GM19438 (cell line): ENCODE results near the gene GADL1.

Experiments used
- ATAC-seq: cut with Tn5 transposase; IDR thresholded peaks from one replicate; pipeline ENCODE4 v1.9.1; 2021; ENCODE audit warnings: low read depth; ENCODE audit not compliant: unreplicated experiment

The GADL1 gene

DNA sequence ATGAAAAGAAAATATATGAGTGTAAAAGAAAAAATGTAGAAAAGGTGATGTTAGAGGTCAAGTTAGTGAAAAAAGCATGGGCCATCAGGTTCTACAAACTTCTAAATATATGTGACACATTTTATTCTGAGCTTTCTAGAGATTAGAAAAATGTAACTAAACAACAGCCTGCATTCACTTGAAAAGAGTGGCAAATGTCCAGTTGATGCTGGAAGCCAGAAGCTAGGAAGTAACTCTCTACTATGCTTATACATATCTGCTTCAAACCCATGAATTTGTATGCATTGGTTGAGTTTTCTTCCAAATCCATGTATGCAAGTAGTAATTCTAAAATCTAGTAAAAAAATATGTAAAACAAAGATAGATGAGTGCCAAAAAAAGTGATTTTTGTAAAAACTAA is 164.5 kb downstream of the GADL1 start:
- ATAC-seq: no peak

DNA sequence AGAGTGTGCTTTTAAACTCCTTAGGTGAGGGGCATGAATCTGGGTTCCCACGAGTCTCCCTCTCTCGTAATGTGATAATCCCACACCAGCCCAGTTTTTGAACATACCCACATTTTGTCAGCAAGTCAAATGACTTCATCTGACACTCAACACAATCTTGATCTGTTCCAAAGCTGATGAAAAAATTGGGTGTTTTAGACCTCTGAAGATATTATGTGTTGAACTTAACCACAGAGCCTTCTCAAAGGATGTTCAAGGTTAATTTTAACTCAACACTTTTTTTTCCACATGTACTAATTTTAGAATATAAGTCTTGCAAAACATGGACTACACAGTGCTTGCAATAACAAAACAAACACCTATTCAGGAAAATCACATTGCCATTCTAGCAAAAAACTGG is 164.9 kb downstream of the GADL1 start:
- ATAC-seq: no peak

DNA sequence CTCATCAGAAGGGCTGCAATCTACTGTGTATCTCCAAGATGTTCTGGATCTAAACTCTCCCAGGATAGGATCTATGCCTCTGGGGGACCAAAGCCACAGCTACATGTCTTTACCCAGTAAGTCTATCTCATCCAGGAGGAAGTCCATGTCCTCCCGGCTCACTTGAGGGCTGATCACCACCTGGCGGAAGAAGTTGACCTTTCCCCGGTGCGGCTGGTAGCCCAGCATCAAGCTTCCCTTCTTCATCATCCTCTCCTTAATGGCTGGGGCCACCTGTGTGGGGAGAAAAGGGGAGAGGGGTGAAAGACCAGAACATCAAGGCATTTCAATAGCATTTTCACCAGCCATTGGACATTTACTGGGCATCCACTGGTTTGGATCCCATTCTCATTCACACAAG is 166.3 kb downstream of the GADL1 start:
- ATAC-seq: no peak

DNA sequence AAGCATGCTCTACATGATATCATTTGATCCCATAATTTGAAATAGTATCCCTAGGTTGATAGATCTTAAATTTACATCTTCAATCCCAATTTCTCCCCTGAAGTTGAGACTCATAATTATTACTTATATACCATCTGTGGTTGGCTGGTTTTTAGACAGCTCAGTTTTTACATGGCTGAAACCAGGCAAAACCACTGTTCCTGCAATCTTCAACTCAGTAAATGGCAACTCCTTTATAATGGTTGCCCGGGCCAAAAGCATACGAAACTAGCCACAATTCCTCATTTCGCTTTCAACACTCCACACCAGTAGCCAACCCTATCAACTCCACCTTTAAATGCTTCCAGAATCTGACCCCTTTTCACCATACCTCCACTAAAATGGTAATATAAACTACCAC is 169.6 kb downstream of the GADL1 start:
- no peak for ATAC-seq

DNA sequence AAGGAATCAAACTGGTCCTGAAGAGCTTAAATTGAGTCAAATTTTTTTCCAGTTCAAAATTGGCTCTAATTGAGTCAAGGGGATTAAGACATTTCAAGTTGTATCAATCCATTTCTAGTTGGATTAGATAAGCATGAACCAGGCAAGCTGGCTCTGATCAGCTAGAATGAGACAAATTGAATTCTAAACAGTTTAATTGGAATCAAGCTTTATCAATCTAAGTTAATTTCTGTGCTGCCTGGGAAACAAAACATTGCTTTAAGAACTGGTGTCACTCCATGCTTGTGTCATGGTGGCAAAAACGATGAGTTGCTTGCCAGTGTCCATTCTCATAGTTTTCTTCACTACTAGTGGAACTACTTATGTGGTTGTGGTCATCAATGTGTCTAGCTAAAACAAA is 171.2 kb downstream of the GADL1 start:
- no peak for ATAC-seq

DNA sequence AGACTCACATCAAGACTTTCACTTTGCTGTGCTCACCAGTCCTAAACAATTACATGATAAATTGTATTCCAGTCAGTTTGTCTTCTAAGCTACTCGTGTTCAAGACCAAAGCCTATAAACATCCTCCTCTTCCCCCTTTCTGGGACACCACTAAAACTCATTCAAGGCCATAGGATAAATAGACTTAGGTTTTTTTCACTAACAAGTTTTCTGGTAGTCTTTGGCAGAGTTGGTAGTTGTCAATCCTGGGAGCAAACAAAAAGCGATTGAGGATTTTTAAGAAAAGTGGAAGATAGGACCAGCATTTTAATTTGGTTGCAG is 173.2 kb downstream of the GADL1 start:
- ATAC-seq: no peak

DNA sequence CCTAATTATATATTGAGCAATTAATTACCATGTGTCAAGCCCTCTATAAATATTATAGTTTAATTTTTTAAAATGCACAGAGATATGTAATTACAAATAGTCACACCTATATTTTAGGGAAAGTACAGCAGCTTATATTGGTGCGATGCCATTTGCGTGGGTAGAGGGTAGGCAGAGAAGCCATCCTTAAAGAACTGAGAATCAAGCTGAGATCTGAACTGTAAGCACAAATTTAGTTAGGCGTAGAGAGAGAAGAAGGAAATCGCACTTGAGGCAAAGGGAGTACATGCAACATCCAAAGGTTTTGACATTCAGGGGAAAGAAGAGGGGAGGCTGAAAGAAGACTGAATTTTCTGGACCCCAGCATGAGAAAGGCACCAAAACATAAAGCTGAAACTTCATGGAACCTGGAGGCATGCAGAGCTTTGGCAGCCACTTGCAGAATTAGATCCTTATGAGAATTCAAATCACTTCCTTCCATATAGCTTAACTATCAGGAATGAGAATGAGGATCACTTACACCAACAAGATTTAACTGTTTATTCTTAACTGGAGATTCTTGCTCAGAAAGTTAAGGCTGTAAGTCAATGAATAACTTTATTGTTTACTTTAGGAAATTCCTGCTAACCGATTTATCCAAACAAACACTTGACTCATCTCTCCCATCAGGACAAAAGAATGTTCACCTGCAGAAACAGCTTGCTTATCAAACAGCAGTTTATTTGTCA is 173.7 kb downstream of the GADL1 start:
- ATAC-seq: no peak

DNA sequence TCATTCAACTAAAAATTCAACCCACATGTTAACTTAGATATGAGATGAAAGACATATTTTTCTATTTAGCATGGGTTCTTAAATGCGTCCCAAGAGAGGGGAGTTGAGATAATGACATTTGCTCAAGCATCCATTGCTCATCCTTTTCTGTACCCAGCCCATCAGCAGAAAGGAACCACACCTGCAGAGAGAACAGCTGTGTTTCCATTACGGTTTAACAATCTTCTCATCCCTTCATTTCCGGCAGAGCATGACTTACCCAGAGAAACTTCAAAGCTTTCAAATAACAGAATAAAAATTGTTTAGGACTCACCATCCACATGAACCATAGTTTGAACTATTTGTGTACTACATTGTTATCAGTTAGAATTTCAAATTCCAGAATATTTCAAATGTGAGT is 174.9 kb downstream of the GADL1 start:
- no peak for ATAC-seq

DNA sequence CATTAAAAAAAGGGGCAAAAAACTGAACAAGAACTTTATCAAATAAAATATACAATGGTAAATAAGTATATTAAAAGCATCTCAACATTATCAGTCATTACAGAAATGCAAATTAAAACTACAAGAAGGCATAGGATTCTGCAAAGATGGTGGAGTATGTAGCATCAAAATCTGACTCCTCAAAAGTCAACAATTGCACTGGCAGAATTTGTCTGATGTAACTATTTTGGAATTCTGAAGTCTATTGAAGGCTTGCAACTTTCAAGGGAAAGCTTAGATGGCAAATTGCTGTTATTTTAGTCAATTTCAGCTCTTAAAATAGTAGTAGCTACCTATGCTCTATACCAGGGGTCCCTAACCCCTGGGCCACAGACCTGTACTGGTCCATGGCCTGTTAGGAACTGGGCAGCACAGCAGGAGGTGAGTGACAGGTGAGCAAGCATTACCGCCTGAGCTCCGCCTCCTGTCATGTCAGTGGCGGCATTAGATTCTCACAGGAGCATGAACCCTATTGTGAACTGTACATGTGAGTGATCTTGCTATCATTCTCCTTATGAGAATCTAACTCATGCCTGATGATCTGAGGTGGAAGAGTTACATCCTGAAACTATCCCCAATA is 180.5 kb downstream of the GADL1 start:
- ATAC-seq: no peak

DNA sequence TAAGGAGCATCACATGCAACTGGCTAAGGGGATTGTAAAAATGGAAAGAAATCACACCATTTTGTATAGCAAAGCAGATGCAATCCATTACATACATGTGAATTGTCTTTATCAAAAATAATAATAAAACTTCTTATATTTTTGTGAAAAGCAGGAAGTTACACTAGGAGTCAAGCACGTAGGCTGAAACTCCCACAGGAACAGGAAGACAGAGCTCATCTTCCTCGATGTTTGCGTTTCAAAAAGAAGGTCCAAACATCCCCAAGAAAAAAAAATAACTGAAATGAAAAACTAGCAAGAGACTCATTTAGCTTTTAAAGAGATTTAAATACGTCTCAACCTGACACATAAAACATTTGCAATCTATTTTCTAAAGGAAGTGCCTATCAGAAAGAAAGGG is 181.5 kb downstream of the GADL1 start:
- ATAC-seq: no peak

DNA sequence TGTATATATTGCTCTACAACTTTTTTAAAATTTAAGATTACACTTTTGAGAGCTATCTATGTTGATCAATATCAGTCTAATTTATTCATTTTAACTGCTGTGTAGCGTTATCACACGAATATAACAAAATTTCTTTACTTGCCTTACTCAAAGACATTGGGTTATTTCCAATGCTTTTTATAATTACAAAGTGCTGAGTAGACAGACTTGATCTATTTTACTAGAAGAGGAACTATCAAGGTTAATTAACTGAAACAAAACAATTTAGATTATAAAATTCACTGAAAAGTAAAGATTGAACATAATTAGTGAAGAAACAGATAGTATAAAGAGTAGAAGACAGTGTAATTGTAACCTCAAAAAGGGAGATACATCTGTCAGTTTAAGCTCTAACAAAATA is 182.6 kb downstream of the GADL1 start:
- ATAC-seq: no peak

DNA sequence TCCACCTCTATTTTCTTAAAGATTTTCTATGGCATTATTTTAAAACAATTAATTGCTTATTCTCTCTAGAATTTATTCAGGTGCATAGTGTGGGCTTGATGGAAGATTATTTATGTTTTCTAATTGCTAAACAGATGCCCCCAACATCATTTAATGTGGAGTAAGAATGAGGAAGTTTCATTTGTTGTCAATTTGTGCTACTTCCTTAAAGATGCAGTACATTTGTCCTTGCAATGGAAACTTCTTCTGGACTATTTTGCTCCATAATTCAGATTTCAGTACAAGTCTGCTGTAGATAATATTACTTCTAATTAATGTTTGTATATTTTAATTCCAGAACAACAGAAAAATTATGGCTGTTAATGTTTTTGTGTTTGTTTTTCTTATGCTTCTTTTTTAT is 183.3 kb downstream of the GADL1 start:
- no peak for ATAC-seq

DNA sequence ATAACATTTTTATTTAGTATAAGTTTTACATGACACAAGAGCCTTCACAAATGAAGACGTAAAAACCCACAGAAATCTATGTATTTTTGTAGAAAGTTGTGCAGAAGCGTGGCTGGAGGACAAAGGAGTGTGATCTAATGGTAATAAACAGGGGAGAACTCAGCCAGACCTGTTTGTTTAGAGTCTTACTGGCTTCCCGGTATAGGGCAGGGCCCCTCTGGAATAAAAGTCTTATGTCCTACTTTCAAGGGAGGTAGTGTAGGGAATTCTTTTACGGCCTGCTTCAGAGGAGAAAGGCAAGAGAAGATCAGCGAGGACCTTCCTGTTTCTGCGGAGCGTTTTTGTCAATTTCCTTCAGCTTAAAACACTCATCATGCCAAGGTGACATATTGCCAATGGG is 184.4 kb downstream of the GADL1 start:
- no peak for ATAC-seq

DNA sequence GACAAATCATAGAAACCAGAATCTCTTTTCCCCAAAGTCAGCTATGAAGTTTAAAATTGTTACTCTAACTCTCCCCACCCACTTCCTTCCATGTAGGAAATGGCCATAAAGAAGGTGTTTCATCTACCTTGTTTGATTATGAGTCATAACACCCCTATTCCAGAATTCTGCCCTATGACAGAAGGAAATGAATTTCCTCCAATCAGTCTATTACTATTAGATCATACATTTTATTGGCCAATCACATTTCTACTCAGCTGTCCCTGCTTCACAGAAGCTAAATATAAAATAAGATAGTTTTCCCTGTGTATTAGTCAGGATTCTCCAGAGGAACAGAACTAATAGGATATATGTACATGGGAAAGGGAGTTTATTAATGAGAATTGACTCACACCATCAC is 186.0 kb downstream of the GADL1 start:
- ATAC-seq: no peak

DNA sequence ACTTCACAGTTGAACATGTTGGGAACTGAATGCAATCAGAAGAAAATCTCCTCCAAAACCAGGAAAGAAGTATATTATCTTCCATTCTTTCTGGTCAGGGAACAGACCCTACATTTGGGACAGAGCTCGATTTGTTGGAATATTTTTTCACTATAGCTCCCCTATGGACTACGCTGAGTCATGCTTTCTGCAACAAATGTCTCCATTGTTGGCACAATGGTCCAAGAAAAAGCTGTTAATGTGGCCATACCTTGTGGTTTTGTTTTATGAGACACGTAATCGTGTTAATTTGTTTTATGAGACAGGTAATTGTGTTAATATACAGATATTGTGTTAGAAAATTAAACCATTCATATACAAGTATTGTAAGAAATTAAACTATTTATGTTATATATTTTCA is 186.6 kb downstream of the GADL1 start:
- no peak for ATAC-seq

DNA sequence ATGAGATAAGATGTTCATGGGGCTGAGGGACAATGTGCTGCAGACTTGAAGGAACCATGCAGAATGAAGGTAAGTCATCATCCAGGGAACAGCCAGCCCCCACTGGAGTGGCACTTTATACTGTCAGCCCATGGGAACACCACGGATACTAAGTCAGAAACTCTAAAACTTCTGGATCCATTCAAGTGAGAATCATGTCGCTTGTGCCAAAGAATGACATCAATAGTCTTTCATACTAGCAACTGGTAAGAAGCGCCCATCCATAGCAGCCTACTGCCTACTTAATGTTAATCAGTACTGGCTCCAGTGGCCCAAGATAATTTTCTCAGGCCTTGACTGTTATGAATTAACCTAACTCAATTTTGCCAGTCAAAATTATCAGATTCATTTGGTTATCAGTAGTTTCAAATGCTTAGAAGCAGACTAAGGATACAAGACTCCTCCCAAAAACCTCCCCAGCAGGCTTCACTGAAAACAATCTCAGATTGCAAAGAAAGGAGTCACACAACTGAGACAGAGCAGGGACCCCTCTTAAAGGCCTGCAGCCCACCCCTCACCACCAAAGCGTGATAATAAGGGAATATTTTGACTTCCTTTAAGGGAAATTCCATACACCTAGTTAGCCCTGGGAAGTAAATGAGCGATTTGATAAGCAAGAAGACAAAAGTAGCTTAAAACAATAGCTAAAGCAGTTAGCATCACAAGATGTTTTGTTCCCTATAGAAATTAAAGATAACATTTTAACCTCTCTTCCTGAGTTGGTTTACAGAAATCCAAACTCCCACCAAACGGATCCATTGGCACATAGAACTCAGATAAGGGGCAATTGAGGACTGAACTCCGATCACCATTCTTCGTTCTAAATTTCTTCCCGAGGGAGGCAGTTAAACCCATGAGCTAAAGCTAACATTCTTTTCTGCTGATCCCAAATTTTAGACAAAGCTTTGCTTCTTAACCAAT is 189.2 kb downstream of the GADL1 start:
- ATAC-seq: no peak

DNA sequence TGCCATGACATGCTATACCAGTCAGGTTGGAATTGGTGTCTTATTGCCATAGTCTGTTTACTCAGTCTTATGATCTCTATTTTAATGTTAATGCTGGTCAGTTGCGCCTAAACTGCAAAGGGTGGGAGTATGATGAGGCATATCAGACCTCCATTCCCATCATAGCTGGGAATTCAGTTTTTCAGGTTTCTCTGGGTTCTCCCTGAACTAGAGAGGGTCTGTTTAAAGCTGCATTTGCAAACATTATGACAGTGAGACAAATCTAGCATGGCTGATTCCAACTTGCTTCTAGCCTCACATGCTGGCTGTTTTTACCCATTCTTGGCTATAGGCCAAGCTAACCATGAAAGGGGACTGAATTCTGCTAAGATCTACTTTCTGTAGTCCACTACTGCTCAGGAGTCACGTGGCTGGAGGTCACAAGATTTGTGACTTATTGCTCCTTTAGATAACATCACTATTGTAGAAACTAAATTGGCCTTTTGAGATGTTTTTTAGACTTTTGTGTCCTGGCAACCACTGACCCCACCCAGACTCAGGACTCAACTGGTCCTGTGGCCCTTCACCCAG is 191.5 kb downstream of the GADL1 start:
- no peak for ATAC-seq

DNA sequence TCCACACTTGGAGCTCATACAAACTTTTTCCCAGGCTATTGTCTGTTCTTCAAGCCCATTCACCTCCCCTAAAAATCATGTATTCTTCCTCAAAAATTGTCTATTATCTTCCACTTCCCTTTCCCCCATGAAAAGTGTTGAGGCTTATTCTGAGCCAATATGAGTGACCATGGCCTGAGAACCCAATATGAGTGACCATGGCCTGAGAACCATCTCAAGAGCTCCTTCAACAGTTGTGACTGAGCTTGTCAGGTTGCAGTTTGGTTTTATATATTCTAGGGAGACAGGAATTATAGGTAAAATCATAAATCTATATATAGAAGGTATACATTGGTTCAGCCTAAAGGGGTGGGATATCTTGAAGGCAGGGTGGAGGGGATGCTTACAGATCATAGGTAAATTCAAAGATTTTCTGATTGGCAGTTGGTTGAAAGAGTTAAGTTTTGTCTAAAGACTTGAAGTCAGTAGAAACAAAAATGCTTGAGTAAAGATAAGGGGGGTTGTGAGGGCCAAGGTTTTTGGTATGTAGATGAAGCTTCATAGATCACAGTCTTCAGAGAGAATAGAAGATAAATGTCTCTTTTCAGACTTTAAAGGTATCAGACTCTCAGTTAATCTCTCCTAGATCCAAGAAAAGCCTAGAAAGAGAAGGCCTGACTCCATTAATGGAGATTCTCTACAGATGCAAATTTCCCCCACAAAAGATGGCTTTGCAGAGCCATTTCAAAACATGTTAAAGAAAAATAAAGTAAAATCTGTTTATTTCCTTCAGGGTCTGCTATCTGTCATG is 192.2 kb downstream of the GADL1 start:
- ATAC-seq: no peak

DNA sequence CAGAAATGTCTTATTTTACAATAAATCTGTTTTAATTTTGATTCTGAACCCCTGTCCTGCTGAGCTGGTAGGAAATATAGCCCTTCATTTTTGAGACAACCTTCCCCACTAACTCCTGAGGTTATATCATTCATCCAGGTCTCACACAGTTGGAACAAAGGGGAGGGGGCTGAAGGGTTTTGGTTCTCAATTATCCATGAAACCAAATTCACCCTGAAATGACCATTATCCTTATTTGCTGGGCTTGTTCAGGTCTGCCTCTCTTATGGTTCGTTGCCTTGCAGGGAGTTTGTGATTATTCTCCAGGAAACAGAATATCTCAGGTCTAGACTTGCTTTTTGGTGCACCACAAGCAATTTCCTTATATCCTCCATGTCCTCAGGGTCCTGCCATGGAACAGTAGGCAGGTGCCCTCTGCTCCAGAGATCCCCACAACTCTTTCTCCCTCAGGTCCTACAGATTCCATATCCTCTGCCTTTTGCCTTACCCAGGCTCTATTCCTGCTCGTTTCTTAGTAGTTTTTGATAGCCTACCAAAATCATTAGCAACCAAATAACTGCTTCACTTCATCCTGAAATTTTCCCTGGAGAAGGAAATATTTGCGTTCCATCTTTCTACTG is 193.6 kb downstream of the GADL1 start:
- ATAC-seq: no peak

DNA sequence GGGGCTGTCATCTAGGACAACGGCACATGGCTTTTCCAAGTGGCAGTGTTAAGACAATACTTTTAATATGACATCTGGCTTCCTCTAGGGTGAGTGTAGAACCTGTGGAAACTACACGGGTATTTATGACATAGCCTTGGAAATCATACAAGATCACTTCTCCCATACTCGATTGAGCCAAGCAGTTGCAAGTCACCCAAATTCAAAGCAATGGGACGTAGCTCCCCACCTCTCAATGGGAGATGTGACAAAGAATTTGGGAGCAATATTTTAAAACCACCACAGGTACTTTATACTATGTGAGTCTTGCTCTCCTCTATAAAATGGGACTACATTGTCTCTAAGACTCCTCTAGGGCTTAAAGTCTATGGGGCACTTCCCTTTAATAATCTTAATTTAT is 194.5 kb downstream of the GADL1 start:
- ATAC-seq: no peak
